Activated CD8-positive, alpha-beta memory T cell treated with anti-CD3 and anti-CD28 coated beads for 4 hours (primary cell): Measurements from ENCODE around the gene HS6ST2.
"Not testable (repeated sequence)": the region's sequence is repeated elsewhere in the genome, so short reads cannot be mapped to it uniquely, and the experiment has no call there.

Source experiments
- DNase-seq, 2 donors: peaks; one replicate each; pipeline ENCODE4 v3.0.0-alpha.2; 2020; ENCODE audit warnings: low read depth in 2 of 2

The HS6ST2 gene

GRCh38 chrX:132958091-132958703 lies at the start of gene HS6ST2:
Gene HS6ST2 (minus strand): TSS chrX:132958629.
- DNase-seq, result no peak

- DNase-seq, result no peak
Observed at GRCh38 chrX:133007458-133007857, 49.0 kb upstream of the HS6ST2 start.

- no peak for DNase-seq
Observed at GRCh38 chrX:133005616-133006015, 47.2 kb upstream of the HS6ST2 start.

GRCh38 chrX:133005042-133005441 lies 46.6 kb upstream of the HS6ST2 start:
- no peak for DNase-seq

- no peak for DNase-seq
Observed at GRCh38 chrX:132999209-132999608, 40.8 kb upstream of the HS6ST2 start.

GRCh38 chrX:132990835-132991234 lies 32.4 kb upstream of the HS6ST2 start:
- DNase-seq, result no peak

GRCh38 chrX:132986556-132986955 lies 28.1 kb upstream of the HS6ST2 start:
- DNase-seq, result no peak

- DNase-seq, result no peak
Observed at GRCh38 chrX:132984058-132984650, 25.7 kb upstream of the HS6ST2 start.

- no peak for DNase-seq
Observed at GRCh38 chrX:132983496-132983895, 25.1 kb upstream of the HS6ST2 start.

GRCh38 chrX:132980035-132980434 lies 21.6 kb upstream of the HS6ST2 start:
- not testable (repeated sequence) for DNase-seq

- DNase-seq, result no peak
Observed at GRCh38 chrX:132968296-132968949, 10.0 kb upstream of the HS6ST2 start.

- no peak for DNase-seq
Observed at GRCh38 chrX:132967049-132967448, 8.6 kb upstream of the HS6ST2 start.

GRCh38 chrX:132965461-132965860 lies 7.0 kb upstream of the HS6ST2 start:
- no peak for DNase-seq

GRCh38 chrX:132961511-132961910 lies 3.1 kb upstream of the HS6ST2 start:
- DNase-seq, result no peak

- DNase-seq, result no peak
Observed at GRCh38 chrX:132957211-132958090, 978 bp downstream of the HS6ST2 start.

GRCh38 chrX:132956421-132957210 lies 1.8 kb downstream of the HS6ST2 start:
- no peak for DNase-seq

- DNase-seq, result no peak
Observed at GRCh38 chrX:132955690-132956089, 2.7 kb downstream of the HS6ST2 start.

GRCh38 chrX:132954323-132954722 lies 4.1 kb downstream of the HS6ST2 start:
- DNase-seq, result no peak

GRCh38 chrX:132953354-132953753 lies 5.1 kb downstream of the HS6ST2 start:
- DNase-seq, result no peak

GRCh38 chrX:132948648-132949260 lies 9.7 kb downstream of the HS6ST2 start:
- DNase-seq, result no peak

GRCh38 chrX:132945055-132945599 lies 13.3 kb downstream of the HS6ST2 start:
- not testable (repeated sequence) for DNase-seq
